CD4-positive, alpha-beta T cell treated with Interleukin-2 at 100 ng/mL for 4 hours (primary cell): Measurements from ENCODE around the gene GADD45GIP1.
"Not testable (repeated sequence)": the region's sequence is repeated elsewhere in the genome, so short reads cannot be mapped to it uniquely, and the experiment has no call there.

Source experiments
- DNase-seq: peaks from one replicate; pipeline ENCODE4 v3.0.0-alpha.2; 2020; ENCODE audit warnings: low spot score

Gene GADD45GIP1

DNA sequence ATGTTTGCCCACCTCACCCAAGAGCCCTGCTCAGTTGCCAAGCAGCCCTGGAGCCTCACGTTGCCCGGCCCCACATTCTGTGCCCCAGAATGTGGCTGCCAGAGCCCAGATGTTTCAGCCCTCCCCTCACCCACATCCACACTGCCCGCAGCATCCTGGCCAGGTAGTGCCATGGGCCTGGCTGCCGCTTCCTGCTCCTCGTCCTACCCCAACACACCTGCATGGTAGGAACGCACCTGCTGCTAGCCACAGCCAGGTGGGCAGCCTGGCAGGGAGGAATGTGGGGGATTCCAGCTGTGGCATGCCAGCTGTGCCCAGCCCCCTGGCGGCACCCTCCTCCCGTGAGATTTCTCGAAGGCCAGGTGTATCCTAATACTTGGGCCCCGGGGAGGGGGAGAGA is 30.8 kb upstream of the GADD45GIP1 start:
- DNase-seq: no peak

DNA sequence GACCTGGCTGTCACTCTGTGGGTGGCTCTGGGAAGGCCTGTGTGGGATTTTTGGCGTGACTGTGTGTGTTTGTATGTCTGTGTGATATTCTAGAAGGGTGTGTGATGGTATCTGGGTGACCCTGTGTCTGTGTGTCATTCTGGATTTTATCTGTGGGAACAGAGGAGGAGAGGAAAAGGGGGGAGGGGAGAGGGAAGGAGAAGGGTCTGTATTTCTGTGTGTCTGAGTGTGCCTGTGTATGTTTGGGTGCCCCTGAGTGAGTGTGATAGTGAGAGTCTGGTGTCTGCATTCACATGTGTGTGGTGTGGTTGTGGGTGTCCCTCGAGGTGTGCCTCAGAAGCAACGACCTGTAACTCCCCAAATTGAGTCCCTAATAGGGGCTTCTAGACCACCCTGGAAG is 30.2 kb upstream of the GADD45GIP1 start:
- DNase-seq: no peak

- no peak for DNase-seq
Measured at GRCh38 chr19:12986726-12987125, 29.7 kb upstream of the GADD45GIP1 start.

GRCh38 chr19:12985049-12985776 is 28.2 kb upstream of the GADD45GIP1 start:
- DNase-seq: peak; percentile 25

GRCh38 chr19:12984683-12985048 is 27.6 kb upstream of the GADD45GIP1 start:
- DNase-seq: no peak

GRCh38 chr19:12984143-12984627 is 27.2 kb upstream of the GADD45GIP1 start:
- DNase-seq: peak; percentile 19

DNA sequence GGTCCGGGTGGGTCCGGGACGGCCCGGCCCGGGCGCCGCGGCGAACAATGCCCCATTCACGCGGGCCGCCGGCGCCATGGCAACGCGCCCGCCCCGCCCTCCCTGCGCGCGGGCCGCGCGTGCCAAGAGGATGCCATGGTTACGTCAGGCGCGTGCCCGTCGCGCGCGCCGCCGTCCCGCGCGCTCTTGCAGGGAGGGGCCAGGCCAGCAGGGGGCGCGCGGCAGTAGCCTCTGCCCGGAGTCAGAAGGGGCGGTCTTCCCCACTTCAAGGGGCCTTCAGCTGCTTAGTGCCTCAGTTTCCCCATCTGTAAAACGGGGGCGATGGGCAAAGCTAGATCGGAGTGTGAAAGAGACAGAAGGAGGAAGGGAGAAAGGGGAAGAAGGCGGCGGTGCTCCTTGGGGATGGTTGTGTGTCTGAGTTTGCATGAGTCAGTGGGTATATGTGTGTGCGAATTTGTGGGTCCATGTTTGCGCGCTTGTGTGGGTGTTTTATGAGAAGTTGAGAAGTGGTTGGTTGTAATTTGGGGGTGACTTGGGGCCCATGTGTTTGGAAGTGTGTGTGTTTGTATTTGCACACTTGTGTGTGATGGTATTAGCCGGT is 26.6 kb upstream of the GADD45GIP1 start:
- DNase-seq: peak; percentile 81

DNA sequence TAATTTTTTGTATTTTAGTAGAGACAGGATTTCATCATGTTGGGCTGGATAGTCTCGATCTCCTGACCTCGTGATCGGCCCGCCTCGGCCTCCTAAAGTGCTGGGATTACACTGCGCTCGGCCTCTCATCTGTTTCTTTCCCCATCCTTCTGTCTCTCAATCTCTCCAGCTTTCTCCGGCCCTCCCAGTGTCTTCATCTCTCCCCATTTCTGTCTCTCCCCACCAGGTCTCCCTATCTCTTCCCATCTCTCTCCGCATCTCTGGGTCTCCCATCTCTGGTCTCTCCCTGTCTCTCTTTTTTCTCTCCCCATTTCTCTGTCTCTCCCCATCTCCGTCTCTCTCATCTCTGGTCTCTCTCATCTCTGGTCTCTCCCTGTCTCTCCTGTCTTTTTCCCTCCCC is 26.1 kb upstream of the GADD45GIP1 start:
- no peak for DNase-seq

DNA sequence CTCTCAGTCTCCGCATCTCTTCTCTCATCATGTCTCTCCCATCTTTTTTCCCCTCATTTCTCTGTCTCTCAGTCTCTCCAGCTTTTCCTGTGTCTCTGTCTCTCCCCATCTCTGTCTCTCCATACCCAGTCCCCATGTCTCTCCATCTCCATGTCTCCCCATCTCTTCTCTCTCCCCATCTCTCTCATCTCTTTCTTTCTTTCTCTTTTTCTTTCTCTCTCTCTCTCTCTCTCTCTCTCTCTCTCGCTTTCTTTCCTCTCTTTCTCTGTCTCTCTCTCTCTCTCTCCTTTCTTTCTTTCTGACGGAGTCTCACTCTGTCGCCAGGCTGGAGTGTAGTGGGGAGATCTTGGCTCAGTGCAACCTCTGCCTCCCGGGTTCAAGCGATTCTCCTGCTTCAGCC is 25.6 kb upstream of the GADD45GIP1 start:
- no peak for DNase-seq

DNA sequence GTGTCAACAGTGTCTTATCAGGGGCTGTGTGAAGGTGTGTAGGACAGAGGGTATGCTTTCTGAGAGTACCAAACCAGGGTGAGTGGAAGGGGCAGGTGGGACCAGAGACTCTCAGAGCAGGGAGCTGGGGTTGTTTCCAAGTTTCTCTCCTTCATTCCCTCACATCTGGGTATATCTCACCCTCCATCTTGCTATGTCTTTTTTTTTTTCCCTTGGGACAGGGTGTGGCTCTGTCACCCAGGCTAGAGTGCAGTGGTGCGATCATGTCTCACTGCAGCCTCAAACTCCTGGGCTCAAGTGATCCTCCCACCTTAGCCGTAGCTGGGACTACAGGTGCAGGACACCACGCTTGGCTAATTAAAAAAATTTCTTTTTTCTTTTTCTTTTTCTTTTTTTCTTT is 23.0 kb upstream of the GADD45GIP1 start:
- DNase-seq: no peak

- DNase-seq: not testable (repeated sequence)
Measured at GRCh38 chr19:12976109-12976508, 19.1 kb upstream of the GADD45GIP1 start.

DNA sequence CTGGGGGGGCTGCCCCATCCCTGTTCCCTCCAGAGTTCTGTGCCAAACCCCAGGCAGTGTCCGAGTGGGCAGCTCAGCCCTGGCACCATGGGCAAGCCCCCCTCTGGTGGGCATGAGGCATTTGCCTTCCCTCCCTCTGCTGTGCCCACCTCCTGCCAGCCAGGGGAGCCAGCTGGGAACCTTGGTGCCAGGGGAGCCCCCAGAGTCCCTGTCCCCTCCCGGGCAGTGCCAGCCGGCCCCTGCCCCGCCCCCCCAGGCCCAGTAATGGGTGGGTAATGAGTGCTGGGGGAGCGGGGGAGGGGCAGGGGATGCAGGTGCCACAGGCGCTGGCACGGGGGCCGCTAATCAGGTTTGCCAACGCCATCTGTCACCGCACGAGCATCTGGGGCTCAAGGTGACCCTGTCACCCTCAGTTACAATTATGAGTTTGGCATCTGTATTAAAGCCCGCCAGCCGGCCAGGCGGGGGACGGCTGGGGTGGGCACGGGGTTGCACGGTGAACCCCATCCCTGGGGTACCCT is 18.3 kb upstream of the GADD45GIP1 start:
- no peak for DNase-seq

DNA sequence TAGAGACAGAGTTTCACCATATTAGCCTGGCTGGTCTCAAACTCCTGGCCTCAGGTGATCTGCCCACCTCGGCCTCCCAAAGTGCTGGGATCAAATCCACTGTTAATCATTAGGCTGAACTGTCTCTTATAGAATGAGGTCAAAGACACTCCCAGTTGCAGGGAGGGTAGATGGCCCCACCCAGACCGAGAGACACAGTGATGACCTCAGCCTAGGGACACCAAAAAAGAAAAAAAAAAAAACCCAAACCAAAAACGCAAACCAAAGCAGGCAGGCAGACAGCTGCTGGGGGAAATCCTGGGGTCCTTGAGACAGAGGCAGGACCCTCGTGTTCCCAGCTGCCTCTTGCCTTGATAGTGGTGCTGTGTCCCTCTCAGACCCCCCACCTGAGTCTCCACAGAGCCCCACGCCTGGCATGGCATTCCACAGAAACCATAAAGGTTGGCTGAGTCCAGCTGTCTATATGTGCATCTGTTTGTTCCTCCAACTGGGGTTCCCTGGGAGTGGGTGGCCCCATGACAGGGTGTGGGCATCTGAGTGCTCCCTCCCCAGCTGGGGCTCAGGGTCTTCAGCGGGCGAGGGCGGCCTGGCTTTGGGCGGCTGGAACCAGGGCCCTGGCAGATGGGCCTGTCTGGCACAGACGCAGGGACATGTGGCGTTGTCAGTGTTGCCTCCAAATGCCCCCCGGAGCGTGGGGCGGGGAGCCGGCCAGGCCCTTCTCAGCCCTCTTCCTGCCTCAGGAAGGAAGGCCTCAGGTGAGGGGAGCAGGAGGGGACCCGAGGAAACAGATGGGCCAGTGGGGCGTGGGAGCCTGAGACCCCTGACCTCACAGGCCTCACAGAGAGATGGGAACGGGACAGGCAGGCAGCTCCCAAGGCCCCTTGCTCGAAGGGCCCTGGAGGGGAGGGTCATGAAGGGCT is 17.5 kb upstream of the GADD45GIP1 start:
- no peak for DNase-seq

GRCh38 chr19:12973236-12973635 is 16.2 kb upstream of the GADD45GIP1 start:
- no peak for DNase-seq

DNA sequence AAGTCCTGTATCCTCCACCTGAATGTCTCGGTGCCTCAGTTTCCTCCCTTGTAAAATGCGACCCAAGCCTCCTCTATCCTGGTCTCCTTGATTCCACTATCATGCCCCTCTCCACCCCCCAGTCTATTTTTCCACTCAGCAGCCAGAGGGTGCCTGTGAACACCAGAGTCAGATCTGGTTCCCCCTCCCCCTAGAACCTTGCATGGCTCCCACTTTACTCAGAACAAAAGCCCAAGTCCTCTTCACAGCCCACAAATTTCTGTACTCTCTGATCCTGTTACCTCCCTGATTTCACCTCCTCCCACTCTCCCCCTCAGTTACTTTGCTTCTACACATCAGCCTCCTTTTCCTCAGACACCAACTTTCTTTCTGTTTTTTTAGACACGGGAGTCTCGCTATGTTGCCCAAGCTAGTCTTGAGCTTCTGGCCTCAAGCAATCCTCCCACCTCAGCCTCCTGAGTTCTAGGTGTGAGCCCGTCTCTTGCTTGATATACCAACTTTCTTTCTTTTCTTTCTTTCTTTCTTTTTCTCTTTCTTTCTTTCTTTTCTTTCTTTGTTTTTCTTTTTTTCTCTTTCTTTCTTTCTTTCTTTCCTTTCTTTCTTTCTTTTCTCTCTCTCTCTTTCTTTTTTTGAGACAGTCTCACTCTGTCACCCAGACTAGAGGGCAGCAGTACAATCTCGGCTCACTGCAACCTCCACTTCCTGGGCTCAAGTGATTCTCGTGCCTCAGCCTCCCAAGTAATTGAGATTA is 13.2 kb upstream of the GADD45GIP1 start:
- no peak for DNase-seq

- no peak for DNase-seq
Measured at GRCh38 chr19:12969292-12969988, 12.4 kb upstream of the GADD45GIP1 start, which contains the start of gene DAND5. Gene DAND5, plus strand, starts transcription at chr19:12969576. Its CDS starts 85 bp downstream, at chr19:12969661.

- no peak for DNase-seq
Measured at GRCh38 chr19:12967907-12968306, 10.9 kb upstream of the GADD45GIP1 start.

GRCh38 chr19:12965812-12966135 is 8.8 kb upstream of the GADD45GIP1 start:
- no peak for DNase-seq

DNA sequence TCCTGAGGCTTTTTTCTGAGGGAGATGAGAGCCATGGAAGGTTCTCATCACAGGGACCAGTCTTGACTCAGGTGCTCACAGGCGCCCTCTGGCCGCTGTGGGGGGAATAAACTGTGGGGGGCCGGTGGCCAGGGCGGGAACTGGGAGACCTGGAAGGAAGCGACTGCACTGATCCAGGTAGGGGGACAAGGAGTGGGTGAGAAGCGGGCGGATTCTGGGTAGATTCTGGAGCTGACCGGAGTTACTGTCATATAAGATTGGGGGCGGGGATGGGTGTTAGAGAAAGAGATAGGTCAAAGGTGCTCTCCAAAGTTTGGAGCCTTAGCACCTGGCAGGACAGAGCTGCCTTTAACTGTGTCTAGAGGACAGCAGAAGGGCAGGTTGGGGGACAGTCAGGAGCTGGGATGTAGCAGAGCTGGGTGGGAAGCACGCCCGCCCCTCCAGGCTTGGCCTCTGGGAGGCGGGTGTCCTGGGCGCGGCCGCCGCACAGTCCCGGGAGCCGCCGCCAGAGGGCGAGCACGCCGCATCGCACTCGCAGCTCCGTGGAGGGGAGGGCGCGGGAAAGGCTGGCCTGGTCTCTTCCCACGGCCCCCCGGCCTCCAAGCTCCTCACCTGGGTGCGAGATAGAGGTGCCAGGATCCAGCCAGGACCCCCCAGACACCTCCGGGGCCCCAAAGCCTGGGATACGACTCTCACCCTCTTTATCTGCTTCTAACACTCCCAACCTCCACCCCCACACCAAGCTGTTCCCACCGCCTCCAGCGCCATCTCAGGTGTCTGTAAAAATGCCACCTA is 8.2 kb upstream of the GADD45GIP1 start:
- peak; percentile 84 for DNase-seq

- DNase-seq: no peak
Measured at GRCh38 chr19:12959481-12959880, 2.5 kb upstream of the GADD45GIP1 start.
